DND-41 (cell line): ENCODE measurements around the gene KRT83.

ENCODE experiments used
- CTCF ChIP-seq: IDR thresholded peaks from 2 replicates; pipeline ENCODE4 v1.5.1; 2012; ENCODE audit warnings: borderline replicate concordance, low read length, moderate library complexity, mild to moderate bottlenecking; ENCODE audit not compliant: poor library complexity, severe bottlenecking; ENCODE audit errors: extremely low read depth
- EZH2 ChIP-seq: IDR thresholded peaks from 3 replicates; pipeline ENCODE4 v1.6.1; 2012; ENCODE audit warnings: borderline replicate concordance, low read depth, mild to moderate bottlenecking, moderate library complexity, low read length, inconsistent platforms; ENCODE audit not compliant: severe bottlenecking

- TF ChIP-seq CTCF (no peak), EZH2 (no peak)
Observed at GRCh38 chr12:52342781-52343490, 21.7 kb upstream of the KRT83 start.
